HG03378 (cell line): ENCODE data around the gene LILRB3.
"Not testable (repeated sequence)": the region's sequence is repeated elsewhere in the genome, so short reads cannot be mapped to it uniquely, and the experiment has no call there.

ENCODE experiments used
- ATAC-seq: cut with Tn5 transposase; IDR thresholded peaks from one replicate; pipeline ENCODE4 v1.9.1; 2021; ENCODE audit warnings: mild to moderate bottlenecking, moderate library complexity; ENCODE audit not compliant: unreplicated experiment

Gene LILRB3

GRCh38 chr19:54211235-54211634 lies 11.6 kb downstream of the LILRB3 start:
- no peak for ATAC-seq

GRCh38 chr19:54209811-54210494 lies 12.9 kb downstream of the LILRB3 start:
- ATAC-seq, result no peak

GRCh38 chr19:54209058-54209810 lies 13.6 kb downstream of the LILRB3 start:
- ATAC-seq, result no peak

GRCh38 chr19:54208784-54209057 lies 14.1 kb downstream of the LILRB3 start:
- no peak for ATAC-seq

DNA sequence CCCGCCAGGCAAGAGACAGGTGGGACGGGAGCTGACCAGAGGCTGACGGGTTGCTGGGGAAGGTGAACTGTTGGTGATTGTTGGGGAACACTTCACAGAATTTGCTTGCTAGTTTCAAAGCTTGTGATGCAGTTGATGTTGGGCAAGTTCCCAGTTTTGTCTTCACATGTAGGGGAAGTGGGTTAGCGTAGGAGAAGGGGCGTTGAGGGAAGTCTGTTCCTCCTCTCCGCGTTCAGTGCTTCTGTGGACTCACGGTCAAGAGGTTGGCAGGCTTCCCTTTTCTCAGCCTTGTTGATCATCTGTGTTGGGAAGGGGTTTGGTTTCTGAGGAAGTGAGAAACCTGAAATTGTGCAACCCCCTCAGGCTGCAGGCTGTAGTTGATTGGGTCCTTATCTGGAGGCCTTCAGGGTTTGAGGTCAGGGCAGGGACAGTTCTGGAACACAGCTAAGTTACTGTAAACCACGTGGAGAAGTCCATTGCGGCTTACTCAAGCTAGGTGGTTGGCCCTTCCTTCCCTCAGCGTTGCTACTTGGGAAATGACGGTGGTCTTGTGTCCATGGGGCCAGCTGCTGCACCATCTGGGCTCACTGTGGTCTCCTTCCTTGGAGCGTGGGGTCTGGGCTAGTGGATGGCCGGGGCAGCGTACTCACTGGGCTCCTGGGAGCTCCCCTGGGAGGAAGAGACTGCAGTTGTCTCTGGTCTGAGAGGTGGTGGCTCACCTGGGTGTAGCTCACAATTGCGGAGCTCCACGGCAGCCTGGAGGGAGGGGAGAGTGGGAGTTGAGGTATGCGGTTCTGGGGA lies 14.6 kb downstream of the LILRB3 start:
- peak; percentile 34 for ATAC-seq

- no peak for ATAC-seq
Observed at GRCh38 chr19:54207676-54207982, 15.2 kb downstream of the LILRB3 start.

- ATAC-seq, result not testable (repeated sequence)
Observed at GRCh38 chr19:54207193-54207592, 15.6 kb downstream of the LILRB3 start.

DNA sequence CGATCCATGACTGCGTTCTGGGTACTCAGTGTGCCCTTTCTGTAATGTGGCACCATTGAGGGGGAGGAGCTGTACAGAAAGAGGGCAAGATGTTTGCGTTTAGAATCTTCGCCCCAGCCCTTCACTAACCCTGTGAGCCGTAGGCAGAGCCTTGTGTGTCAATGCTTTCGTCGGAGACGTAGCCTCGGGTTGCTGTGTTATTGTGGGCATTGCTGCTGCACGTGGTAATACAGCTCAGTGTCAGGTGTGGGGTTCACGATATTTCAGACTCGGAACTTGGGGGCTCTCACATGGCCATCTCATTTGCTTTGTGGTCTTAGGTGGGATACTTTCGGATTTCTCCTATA lies 16.0 kb downstream of the LILRB3 start:
- ATAC-seq, result no peak

- ATAC-seq, result no peak
Observed at GRCh38 chr19:54206030-54206830, 16.6 kb downstream of the LILRB3 start.

DNA sequence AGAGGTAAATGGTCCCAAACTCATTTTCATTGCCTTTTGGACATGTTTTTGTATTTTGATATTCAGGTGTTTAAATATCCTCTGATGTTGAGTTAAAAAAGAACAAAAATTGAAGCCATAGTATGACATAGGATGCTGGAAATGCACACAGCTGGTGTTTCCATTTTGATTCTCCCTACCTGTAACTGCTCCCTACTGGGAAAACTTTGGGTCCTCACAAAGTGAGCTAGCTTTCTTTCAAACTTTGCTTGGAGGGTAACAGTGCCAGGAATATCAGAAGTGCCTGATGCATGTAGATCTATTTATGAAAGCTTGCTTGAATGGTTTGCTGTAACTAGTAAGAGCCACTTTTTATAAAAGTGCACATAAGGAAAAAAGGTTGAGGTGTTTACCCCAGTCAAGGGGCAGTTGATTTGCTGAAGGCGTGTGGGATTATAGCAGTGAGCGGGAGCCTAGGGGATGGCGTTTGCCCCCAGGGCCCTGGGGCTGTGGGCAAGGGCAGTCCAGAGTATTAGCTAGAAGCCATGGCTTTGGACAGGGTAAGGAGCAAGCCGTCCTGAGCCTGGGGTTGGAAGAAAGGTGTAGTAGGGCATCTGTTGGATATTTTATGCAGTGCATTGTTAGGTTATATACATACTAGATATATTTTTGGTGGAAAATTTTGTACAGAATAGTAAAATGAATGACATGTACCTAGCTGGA lies 17.9 kb downstream of the LILRB3 start:
- ATAC-seq, result no peak

DNA sequence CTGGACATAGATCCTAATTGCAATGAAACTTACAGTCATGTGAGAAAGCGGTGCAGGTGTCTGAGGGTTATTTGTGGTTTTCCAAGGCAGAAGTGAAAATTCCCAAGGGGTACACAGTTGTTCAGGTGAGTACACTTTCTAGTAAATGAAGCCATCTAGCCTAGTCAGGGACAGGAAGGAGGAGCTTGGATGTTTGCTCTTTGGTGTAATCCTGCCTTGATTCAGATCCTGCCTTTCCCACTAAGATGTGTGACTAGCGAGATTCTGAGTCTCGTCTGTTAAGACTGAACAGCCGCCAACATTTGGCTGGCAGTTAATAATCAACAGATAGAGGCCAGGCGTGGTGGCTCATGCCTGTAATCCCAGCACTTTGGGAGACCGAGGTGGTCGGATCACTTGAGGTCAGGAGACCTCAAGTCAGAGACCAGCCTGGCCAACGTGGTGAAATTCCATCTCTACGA lies 19.6 kb downstream of the LILRB3 start:
- no peak for ATAC-seq

GRCh38 chr19:54201980-54202379 lies 20.8 kb downstream of the LILRB3 start:
- no peak for ATAC-seq

DNA sequence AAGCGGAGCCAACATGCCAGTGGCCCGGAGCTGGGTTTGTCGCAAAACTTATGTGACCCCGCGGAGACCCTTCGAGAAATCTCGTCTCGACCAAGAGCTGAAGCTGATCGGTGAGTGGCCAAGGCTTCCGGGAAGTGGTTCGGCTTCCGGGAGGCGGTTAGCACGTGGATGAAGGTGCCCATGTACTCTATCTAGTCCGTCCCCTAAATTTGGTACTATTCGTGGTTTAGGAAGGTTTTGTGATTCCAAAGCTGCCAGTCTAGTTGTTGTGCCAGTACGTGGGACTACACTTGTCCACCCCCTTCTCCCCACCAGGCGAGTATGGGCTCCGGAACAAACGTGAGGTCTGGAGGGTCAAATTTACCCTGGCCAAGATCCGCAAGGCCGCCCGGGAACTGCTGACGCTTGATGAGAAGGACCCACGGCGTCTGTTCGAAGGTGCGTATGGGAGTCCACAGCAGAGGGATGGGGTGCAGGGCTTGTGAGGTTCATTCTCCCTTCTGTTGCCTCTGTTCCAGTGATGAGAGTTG lies 21.6 kb downstream of the LILRB3 start:
- ATAC-seq, result no peak

GRCh38 chr19:54199401-54199800 lies 23.4 kb downstream of the LILRB3 start:
- ATAC-seq, result no peak

GRCh38 chr19:54197121-54197520 lies 25.7 kb downstream of the LILRB3 start:
- no peak for ATAC-seq

DNA sequence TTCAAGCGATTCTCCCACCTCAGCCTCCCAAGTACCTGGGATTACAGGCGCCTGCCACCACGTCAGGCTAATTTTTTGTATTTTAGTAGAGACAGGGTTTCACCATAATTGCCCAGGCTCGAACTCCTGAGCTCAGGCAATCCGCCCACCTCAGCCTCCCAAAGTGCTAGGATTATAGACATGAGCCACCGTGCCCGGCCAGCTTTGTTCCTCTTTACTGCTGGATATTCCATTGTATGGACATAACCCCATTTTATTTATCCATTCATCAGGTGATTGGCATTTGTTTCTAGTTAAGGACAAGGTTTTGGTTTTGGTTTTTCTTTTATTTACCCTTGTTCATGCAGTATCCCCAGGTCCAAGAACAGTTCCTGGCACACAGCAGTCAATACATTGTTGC lies 26.3 kb downstream of the LILRB3 start:
- ATAC-seq, result no peak

DNA sequence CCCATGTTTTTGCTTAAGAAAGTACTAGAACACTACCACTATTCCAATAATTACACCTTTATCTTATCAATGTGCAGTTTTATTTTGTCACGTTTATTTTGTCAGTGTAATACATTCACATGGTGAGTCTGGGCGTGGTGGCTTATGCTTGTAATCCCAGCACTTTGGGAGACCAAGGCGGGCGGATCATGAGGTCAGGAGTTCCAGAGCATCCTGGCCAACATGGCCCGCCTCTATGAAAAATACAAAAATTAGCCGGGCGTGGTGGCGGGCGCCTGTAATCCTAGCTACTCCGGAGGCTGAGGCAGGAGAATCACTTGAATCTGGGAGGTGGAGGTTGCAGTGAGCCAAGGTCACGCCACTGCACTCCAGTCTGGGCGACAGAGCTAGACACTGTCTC lies 28.3 kb downstream of the LILRB3 start:
- not testable (repeated sequence) for ATAC-seq

DNA sequence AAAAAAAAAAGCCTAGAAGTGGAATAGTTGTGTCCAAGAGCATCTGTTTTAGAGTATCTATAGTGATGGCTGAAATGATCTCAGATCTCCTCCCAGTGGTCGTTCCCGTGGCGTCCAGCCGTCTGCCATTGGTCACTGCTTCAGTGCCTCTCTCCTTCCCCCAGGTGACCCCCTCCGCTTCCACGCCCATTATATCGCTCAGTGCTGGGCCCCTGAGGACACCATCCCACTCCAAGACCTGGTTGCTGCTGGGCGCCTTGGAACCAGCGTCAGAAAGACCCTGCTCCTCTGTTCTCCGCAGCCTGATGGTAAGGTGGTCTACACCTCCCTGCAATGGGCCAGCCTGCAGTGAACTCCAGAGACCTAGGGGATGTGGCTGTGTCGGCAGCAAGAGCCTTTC lies 29.8 kb downstream of the LILRB3 start:
- no peak for ATAC-seq

- ATAC-seq, result no peak
Observed at GRCh38 chr19:54191811-54192453, 30.9 kb downstream of the LILRB3 start.
